Central memory CD4-positive, alpha-beta T cell (primary cell): ENCODE results near the gene ABHD5.

Source experiments
- DNase-seq: peaks from one replicate; pipeline ENCODE4 v3.0.0; 2022

ABHD5 gene

GRCh38 chr3:43758592-43759225 lies 68.0 kb downstream of the ABHD5 start:
- no peak for DNase-seq

DNA sequence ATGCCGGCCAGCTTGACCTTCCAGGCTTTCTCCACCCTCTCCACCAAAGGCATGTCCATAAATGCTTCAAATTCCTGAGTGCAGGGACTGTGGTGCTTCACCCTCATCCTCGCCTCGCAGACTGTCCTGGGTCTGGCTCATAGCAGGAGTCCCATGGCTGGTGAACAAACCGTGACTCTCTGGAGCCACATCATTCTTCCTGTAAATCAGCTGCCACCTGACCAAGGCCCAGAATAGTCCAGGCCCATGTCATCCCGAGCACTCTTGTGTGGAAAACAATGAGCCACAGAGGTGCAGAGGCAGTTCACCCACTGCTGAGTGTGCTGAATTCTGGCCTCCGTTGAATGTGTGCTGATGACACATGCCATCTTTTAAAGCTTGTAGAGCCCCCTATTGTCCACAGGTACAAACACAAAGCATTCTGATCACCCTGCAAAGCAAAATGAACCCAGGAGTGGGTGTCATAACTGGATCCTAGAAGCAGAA lies 68.6 kb downstream of the ABHD5 start:
- no peak for DNase-seq

DNA sequence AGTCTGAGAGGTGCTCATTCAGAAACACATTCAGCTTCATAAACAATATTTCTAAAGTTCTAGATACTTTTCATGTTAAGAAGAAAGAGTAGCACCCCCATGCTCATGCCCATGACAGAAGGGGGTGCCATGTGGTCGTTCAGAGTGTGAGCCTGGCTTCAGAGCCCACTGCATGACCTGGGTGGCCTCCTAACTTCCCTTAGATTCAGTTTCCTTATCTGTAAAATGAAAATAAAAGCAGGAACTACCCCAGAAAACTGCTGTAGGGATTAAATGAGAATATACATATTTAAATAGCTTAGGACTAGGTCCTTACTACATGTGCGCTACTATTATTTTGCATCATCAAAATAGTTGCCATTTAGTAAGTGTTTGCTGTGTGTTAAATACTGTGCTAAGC lies 69.2 kb downstream of the ABHD5 start:
- DNase-seq, result no peak

DNA sequence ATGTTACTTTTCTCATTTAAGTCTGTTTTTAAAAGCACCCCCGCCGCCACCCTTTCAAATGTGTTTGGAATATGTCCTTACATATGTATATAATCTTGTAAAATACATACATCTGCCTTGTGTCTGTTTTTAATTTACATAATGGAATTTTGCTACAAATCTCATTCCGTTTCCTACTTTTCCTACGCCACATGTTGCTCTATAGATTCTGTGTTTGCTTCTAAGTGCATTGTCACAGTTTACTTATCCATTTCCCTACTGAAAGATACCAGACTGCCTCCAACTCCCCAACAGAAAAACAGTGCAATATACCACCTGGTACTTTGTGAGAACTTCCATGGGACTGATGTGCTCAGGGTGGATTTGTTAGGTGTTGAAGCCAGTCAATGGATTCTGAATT lies 70.2 kb downstream of the ABHD5 start:
- DNase-seq, result no peak

GRCh38 chr3:43762451-43762850 lies 71.7 kb downstream of the ABHD5 start:
- DNase-seq, result no peak

DNA sequence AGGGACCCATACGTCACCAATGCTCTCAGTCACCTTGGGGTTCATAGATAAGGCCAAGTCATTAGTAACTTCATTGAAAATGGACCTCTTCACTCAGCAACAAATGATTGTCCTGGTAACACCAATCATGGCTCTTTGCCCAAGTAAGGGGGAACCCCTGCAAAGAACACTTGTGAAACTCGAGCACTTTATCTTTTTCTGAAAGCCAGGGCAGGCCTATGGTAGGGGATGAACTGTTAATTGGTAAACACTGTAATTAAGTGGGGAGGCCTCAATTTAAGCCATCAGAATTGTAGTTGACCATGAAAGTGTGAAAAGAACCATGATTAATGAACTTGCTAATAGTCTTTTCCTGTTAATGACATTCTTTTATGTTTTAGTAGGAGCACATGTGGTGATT lies 73.3 kb downstream of the ABHD5 start:
- DNase-seq, result no peak

DNA sequence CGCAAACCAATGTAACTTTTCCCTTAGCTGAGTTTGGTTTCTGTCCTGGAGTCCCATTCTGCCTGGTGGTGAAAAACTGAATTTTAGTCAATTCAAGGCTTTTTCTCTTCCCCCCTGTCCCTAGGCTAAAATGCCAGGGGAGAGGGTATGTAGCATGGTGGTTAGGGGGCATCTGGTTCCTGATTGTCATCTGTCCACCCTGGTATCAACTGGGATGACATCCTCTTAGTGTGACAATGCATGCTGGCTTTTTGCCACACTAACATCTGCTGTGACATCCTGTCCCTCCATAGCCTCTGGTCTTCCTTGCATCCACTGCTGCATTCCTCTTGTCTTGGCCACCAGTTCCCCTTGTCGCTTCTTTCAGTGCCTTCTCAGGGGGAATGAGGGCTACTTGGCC lies 73.7 kb downstream of the ABHD5 start:
- no peak for DNase-seq

DNA sequence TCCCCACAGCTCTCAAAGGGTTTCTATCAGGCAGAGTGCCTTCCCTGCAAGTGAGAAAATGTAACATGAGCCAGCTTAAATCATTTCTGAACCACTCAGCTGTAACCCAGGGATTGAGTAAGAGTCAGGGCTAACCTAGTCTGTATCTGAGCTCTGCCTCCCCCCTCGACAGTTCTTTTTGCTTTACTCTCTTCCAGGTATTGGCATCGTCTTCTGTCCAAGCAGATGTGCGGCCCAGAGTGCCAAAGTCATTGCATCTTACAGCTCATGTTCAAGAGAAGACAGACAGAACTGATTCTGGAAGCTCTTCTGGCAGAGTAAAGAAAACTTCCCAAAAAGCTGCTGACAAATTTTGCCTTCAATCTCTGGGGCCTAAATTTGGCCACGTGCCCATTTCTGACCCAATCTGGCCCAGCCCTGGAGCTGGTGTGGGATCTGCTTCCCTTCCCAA lies 74.8 kb downstream of the ABHD5 start:
- no peak for DNase-seq

- DNase-seq, result no peak
These were observed 76.1 kb downstream of the ABHD5 start for GRCh38 chr3:43766672-43767465.

DNA sequence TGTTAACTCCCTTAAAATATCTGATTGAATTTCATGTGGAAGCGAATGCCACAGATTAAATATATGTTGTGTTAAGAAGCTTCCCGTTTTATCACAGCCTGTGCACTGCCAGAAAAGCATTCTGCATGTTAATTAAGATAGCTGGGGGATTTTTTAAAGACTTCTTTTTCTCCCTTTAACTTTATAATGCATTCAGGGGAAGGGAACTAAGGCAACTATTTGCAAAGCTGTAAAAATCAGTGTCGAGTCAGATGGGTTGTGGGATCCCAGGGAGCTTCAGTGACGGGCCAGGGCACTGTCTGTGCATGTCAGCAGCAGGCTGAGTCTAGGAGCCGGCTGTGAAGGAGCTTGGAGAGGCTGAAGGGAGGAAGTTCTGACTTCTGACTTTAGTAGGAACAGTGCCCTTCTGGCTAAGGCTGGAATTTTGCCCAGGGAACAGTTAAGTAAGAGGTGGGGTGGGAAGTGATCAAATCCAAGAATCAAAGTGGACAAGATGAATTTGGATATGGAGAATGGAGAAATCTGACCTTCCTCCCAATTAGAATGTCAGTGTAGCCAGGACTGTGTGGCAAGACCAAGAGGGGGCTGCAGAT lies 77.7 kb downstream of the ABHD5 start:
- no peak for DNase-seq

DNA sequence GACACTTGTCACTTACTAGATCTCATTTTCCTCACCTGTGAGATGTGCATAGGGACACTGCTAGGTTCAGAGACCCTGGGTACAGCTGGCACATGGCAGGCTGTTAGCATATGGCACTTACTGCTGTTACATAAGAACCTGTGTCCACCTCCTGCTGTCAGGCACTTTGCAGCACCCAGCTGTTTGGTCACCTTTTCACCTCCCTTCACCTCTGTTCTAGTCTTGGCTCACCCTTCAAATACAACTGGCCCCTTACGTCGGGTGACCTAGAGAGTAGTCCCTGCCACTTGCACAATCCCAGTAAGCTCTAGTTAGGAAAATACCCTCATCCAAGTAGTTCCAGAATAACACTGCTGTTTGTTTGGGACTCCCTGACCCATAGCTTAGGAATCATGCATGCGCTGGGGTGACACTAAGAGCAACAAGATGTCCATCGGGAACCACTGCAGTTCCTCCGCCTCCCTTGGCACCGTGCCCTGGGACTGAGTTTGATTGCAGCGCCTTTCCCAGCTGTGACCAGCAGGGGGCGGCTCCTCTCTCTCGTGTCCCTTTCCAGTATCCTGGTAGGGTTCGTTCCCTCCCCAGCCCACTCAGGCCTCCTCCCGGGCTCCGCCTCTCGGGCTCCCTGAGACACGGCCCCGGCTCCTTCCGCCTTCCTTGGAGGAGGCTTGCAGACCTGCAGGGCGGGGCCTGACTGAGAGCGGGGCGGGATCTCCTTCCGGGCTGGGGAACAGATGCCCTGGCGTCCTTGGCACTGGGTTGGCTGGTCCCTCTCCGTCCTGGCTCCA lies 78.6 kb downstream of the ABHD5 start:
- DNase-seq, result peak; percentile 60

DNA sequence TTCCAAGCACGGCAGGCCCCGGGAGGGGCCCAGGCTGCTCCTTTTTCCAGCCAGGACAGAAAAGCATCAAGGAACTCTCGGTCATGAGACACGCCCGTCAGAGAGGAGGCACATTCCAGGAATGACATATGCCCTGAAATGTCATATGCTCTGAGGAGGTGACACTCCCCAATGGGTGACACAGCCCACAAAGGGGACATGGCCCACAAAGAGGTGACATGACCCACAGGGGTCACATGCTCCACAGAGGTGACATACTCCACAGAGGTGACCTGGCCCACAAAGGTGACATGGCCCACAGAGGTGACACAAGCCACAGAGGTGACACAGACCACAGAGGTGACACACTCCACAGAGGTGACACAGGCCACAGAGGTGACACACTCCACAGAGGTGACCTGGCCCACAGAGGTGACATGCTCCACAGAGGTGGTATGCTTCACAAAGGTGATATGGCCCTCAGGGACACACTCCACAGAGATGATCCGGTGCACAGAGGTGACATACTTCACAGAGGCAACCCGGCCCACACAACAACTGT lies 79.2 kb downstream of the ABHD5 start:
- peak; percentile 23 for DNase-seq

DNA sequence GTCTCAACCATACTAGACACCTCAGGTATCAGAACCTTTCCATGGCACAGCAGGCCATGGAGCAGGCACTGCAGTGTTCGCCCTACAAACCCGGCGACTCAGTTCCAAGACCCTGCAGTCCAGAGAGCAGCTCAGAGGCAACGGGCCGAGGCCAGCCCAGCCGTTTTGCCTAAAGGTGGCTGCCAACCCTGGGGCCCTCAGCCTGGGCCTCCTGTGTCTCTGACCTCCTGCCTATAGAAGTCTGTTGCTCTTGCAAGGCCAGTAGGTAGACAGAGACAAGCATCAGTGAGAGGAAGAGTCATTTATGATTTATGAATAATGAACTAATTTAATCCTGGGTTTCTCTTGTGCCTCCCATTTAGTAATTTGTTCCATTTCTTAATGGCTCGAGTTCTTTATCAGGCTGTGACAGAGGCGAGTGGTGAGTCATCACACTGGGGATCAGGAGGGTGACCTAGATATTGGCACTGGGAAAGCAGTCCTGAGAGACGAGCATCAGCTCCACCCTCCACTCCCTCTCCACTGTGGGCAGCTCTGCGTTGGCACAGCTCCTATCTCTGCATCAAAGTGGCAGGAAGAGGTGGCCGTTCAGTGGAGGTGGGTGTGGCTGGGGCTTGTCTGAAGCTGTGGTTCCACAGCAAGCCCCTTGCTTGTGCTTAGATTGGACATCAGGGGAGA lies 79.8 kb downstream of the ABHD5 start:
- peak; percentile 27 for DNase-seq

DNA sequence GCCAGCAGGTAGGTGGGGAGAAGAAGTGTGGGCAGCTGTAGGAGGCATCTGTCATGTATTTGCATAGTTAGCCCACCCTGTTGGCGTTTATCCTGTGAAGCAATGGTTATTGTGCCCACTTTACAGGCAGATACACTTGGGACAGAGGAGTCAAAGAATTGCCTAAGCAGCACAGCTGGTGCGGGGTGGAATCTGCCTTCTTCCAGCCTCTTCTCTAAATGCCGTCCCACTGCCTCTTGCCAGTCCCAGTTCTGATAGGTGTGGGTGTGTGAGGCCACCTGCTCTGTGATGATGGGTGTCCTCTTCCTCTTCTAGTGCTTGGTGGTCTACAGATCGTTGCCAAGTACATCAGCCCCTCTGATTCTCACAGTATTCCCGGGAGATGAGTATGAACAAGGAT lies 80.9 kb downstream of the ABHD5 start:
- no peak for DNase-seq

DNA sequence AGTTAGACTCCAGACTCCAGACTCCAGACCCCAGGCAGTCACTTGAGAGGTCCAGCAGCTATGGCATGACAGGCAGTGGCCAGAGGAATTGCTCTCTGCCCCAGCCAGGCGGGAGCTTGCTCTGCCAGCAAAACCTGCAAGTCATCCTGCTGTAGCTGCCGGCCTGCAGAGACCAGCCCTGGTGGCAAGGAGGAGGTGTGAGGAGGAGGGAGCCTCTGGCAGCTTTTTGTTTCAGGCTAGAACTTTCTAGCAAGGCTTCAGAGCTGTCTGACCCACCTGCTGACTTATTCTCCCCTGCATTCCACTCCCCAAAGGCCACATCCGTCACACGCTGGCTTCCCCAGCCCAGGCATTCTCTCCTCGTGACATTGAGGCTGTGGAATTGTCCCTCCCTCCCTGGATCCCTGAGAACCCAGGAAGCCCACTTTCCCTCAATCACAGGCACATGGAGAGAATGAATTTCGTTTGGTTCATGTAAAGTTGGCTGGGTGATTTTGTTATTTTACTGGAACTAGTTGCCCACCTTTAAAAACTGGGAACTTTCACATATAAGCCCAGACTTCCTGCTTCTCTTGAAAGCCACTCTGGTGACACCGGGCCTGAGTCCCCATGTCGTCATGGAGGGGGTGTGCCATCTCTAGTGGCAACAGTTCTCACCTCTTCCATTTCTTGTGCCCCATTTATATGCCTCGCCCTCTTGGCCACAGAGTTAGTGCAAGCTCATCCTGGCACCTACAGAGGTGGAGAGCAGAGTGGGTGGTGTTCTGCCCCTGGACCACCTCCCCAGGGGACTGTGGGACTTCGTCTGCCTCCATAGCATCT lies 82.7 kb downstream of the ABHD5 start:
- DNase-seq, result peak; percentile 24

DNA sequence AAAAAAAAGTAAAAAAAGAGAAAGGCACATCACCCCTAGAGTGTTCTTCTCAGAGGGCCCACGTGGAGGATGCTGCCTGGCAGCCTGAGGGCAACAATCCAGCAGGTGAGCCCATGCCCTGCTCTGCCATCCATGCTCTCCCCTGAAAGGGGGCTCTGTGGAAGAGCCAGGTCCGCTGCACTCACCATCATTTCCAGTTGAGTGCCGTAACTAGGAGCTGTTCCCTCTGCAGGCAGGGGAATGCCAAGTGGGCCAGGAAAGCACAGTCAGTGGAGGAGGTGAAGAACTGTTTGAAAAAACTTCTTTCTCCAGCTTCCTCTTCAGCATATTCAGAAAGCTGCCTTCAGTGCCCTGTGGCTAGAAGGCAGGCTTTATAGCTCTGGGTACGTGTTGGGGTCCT lies 84.1 kb downstream of the ABHD5 start:
- DNase-seq, result no peak

- DNase-seq, result no peak
These were observed 85.4 kb downstream of the ABHD5 start for GRCh38 chr3:43776101-43776500.

DNA sequence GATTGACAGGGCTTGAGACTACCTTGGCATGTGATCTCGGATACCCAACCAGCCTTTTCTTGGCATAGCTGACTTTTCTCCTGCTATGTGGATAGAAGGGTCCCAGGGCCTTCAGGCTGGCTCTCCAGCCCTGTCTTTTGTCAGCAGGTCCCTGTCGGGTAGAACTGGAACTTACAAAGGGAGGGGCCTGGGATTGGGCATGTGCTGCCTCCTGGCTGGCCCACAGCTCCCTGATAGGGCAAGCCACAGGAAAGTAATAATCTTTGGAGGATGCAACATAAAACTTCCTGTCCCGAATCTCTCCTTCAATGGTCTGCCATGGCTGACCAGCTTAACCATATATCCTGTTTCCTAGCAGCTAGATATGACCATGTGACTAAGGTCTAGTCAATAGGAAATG lies 89.1 kb downstream of the ABHD5 start:
- no peak for DNase-seq

GRCh38 chr3:43782541-43782940 lies 91.8 kb downstream of the ABHD5 start:
- DNase-seq, result no peak
